Type B pancreatic cell (in vitro differentiated cells): ENCODE results near the gene HECW1. TPM values are rescaled to one million over a fixed set of nuclear protein-coding genes. Genes with fewer than 3 reads are reported as not detected.

Experiments
- DNase-seq: peaks from one replicate; pipeline ENCODE4 v3.0.0; 2021; ENCODE audit warnings: mixed read lengths; ENCODE audit not compliant: unreplicated experiment; ENCODE audit errors: extremely low spot score
- H3K27ac Mint-ChIP-seq: 2 replicates; pipeline ENCODE4 v1.8.0; 2021; ENCODE audit warnings: mild to moderate bottlenecking, mixed read lengths
- H3K27me3 Mint-ChIP-seq: 2 replicates; pipeline ENCODE4 v1.8.0; 2021; ENCODE audit warnings: mixed read lengths
- H3K36me3 Mint-ChIP-seq: 2 replicates; pipeline ENCODE4 v1.8.0; 2021; ENCODE audit warnings: mixed read lengths
- H3K4me1 Mint-ChIP-seq: one replicate; pipeline ENCODE4 v1.8.0; 2021; ENCODE audit warnings: mixed read lengths; ENCODE audit not compliant: unreplicated experiment
- H3K4me3 Mint-ChIP-seq: 2 replicates; pipeline ENCODE4 v1.8.0; 2021; ENCODE audit warnings: mild to moderate bottlenecking, mixed read lengths
- H3K9me3 Mint-ChIP-seq: 2 replicates; pipeline ENCODE4 v1.8.0; 2021; ENCODE audit warnings: mixed read lengths
- CTCF ChIP-seq: fragments of 200-600 bp; sonication (generic); conservative IDR thresholded peaks from 2 replicates; pipeline ENCODE4 v1.5.0; 2021; ENCODE audit warnings: antibody characterized with exemption, mild to moderate bottlenecking
- total RNA-seq: library from RNA; stranded (reverse); gene quantifications from 2 replicates; pipeline ENCODE4 v1.2.1, GENCODE V29; 2021; ENCODE audit warnings: low replicate concordance

The HECW1 gene
- total RNA-seq, 1 donor from 2014 or later: 1.4 TPM

- Mint-ChIP-seq H3K4me1 (no peaks in the 10 kb centered on the region), H3K27me3 (peaks cover 48% of the 10 kb centered on the region), H3K4me3 (no peak overlapping the region), H3K36me3 (no peaks in the 10 kb centered on the region), H3K27ac (no peak overlapping the region), H3K9me3 (no peaks in the 10 kb centered on the region)
- no peak for TF ChIP-seq CTCF
- no peak for DNase-seq
These were observed 7.1 kb downstream of the HECW1 start for GRCh38 chr7:43119371-43120075.

- Mint-ChIP-seq H3K4me1 (no peaks in the 10 kb centered on the region), H3K4me3 (no peak overlapping the region), H3K36me3 (no peaks in the 10 kb centered on the region), H3K27me3 (peaks cover 29% of the 10 kb centered on the region), H3K9me3 (no peaks in the 10 kb centered on the region), H3K27ac (no peak overlapping the region)
- TF ChIP-seq CTCF: no peak
- DNase-seq: no peak
These were observed 9.5 kb downstream of the HECW1 start for GRCh38 chr7:43121973-43122372.

- Mint-ChIP-seq H3K4me1 (no peaks in the 10 kb centered on the region), H3K9me3 (no peaks in the 10 kb centered on the region), H3K36me3 (no peaks in the 10 kb centered on the region), H3K27me3 (peaks cover 29% of the 10 kb centered on the region), H3K27ac (no peak overlapping the region), H3K4me3 (no peak overlapping the region)
- no peak for DNase-seq
- no peak for TF ChIP-seq CTCF
These were observed 11.0 kb downstream of the HECW1 start for GRCh38 chr7:43123457-43123856.

- Mint-ChIP-seq H3K4me1 (no peaks in the 10 kb centered on the region), H3K36me3 (no peaks in the 10 kb centered on the region), H3K27me3 (peaks cover 29% of the 10 kb centered on the region), H3K9me3 (no peaks in the 10 kb centered on the region), H3K4me3 (no peak overlapping the region), H3K27ac (no peak overlapping the region)
- TF ChIP-seq CTCF: no peak
- no peak for DNase-seq
These were observed 11.9 kb downstream of the HECW1 start for GRCh38 chr7:43124388-43124787.

- H3K27me3 Mint-ChIP-seq: peaks cover 7% of the 10 kb centered on the region
- H3K4me3 Mint-ChIP-seq: no peak overlapping the region
- no peaks in the 10 kb centered on the region for H3K4me1 Mint-ChIP-seq
- no peak for TF ChIP-seq CTCF
- no peaks in the 10 kb centered on the region for H3K9me3 Mint-ChIP-seq
- no peak for DNase-seq
- no peak overlapping the region for H3K27ac Mint-ChIP-seq
- no peaks in the 10 kb centered on the region for H3K36me3 Mint-ChIP-seq
These were observed 17.9 kb downstream of the HECW1 start for GRCh38 chr7:43130347-43130746.
